H1 (cell line): ENCODE results near the gene ANP32A. TPM values are rescaled to one million over a fixed set of nuclear protein-coding genes. Genes with fewer than 3 reads are reported as not detected.

Experiments used
- HDAC6 ChIP-seq: IDR thresholded peaks from one replicate; pipeline ENCODE4 v1.7.1; 2012; ENCODE audit warnings: low read depth, mild to moderate bottlenecking, inconsistent platforms, low read length, moderate library complexity
- JUND ChIP-seq: IDR thresholded peaks from 2 replicates; pipeline ENCODE4 v1.6.1; 2011; ENCODE audit warnings: mild to moderate bottlenecking, improper control_type of control experiment, low read length
- MAFK ChIP-seq: IDR thresholded peaks from 2 replicates; pipeline ENCODE4 v1.6.1; 2012; ENCODE audit warnings: low read depth, mild to moderate bottlenecking, improper control_type of control experiment, low read length
- NRF1 ChIP-seq: IDR thresholded peaks from 2 replicates; pipeline ENCODE4 v1.6.1; 2011; ENCODE audit warnings: mild to moderate bottlenecking, low read depth, low read length, improper control_type of control experiment
- POLR2AphosphoS5 ChIP-seq: IDR thresholded peaks from 2 replicates; pipeline ENCODE4 v1.6.1; 2011; ENCODE audit warnings: low read depth, low read length
- RXRA ChIP-seq: IDR thresholded peaks from 2 replicates; pipeline ENCODE4 v1.6.1; 2011; ENCODE audit warnings: low read depth, mild to moderate bottlenecking, low read length, moderate library complexity; ENCODE audit not compliant: insufficient read depth
- SP4 ChIP-seq: IDR thresholded peaks from 2 replicates; pipeline ENCODE4 v1.6.1; 2012; ENCODE audit warnings: low read length, inconsistent platforms
- TCF12 ChIP-seq: IDR thresholded peaks from 2 replicates; pipeline ENCODE4 v1.6.1; 2011; ENCODE audit warnings: low read depth, mild to moderate bottlenecking, low read length
- polyA plus RNA-seq, 7 experiments: library from polyadenylated mRNA; depleted of rRNA in 3 of 7; stranded (reverse) in 5 of 7; unstranded in 2 of 7; fragments of >200 nt in 5 of 7; fragments of 200-250 nt in 2 of 7; gene quantifications; 1 replicate in 5 of 7; 2 replicates in 1 of 7; 4 replicates in 1 of 7; pipeline versions ENCODE4 v1.2.1 to v1.2.3, GENCODE V29; 2011 to 2013; ENCODE audit warnings: missing spikeins in 2 of 7, mixed read lengths in 2 of 7
- total RNA-seq: library from RNA; stranded (reverse); fragmentation: NEBNext Ultra II Directional; extraction: Animal tissue kit (Norgen Biotek cat#: 25700); gene quantifications from 2 replicates; pipeline ENCODE4 v1.2.1, GENCODE V29; 2021
- TF ChIP-seq, protein P1 (sequence below): fragments of 300-600 bp; sonication (generic); IDR thresholded peaks from 2 replicates; pipeline ENCODE4 v1.7.1; 2012; ENCODE audit warnings: low read length, moderate library complexity, mild to moderate bottlenecking, inconsistent platforms; ENCODE audit not compliant: insufficient replicate concordance
- TF ChIP-seq, protein P2 (sequence below): IDR thresholded peaks from 2 replicates; pipeline ENCODE4 v1.6.1; 2011; ENCODE audit warnings: low read length, improper control_type of control experiment

ANP32A gene
- total and polyA plus RNA-seq, 2 of the 8 experiments (the other 6 are each of a cell fraction or from before 2014, with no cell fraction given), result 70.8 to 295 TPM

DNA sequence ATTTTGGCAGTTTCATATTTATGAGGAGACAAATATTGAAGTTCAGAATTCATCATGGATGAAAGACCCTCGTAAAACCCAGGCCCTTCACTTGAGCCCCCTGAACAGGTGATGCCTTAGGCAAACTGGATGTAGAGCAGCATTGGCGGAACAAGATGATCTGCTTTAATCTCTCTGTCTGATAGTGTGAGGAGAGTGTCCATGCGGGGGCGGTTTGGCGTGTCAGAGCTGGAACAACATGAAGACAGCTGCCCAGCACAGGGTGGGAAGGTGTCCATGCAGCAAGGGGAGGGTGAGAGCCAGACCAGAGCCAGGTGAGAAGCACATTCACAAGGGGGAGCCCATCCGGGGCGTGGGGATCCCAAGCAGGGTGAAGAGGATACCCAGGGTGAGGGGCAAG lies 31.8 kb upstream of the ANP32A start (continued):
- TF ChIP-seq, protein P1, sequence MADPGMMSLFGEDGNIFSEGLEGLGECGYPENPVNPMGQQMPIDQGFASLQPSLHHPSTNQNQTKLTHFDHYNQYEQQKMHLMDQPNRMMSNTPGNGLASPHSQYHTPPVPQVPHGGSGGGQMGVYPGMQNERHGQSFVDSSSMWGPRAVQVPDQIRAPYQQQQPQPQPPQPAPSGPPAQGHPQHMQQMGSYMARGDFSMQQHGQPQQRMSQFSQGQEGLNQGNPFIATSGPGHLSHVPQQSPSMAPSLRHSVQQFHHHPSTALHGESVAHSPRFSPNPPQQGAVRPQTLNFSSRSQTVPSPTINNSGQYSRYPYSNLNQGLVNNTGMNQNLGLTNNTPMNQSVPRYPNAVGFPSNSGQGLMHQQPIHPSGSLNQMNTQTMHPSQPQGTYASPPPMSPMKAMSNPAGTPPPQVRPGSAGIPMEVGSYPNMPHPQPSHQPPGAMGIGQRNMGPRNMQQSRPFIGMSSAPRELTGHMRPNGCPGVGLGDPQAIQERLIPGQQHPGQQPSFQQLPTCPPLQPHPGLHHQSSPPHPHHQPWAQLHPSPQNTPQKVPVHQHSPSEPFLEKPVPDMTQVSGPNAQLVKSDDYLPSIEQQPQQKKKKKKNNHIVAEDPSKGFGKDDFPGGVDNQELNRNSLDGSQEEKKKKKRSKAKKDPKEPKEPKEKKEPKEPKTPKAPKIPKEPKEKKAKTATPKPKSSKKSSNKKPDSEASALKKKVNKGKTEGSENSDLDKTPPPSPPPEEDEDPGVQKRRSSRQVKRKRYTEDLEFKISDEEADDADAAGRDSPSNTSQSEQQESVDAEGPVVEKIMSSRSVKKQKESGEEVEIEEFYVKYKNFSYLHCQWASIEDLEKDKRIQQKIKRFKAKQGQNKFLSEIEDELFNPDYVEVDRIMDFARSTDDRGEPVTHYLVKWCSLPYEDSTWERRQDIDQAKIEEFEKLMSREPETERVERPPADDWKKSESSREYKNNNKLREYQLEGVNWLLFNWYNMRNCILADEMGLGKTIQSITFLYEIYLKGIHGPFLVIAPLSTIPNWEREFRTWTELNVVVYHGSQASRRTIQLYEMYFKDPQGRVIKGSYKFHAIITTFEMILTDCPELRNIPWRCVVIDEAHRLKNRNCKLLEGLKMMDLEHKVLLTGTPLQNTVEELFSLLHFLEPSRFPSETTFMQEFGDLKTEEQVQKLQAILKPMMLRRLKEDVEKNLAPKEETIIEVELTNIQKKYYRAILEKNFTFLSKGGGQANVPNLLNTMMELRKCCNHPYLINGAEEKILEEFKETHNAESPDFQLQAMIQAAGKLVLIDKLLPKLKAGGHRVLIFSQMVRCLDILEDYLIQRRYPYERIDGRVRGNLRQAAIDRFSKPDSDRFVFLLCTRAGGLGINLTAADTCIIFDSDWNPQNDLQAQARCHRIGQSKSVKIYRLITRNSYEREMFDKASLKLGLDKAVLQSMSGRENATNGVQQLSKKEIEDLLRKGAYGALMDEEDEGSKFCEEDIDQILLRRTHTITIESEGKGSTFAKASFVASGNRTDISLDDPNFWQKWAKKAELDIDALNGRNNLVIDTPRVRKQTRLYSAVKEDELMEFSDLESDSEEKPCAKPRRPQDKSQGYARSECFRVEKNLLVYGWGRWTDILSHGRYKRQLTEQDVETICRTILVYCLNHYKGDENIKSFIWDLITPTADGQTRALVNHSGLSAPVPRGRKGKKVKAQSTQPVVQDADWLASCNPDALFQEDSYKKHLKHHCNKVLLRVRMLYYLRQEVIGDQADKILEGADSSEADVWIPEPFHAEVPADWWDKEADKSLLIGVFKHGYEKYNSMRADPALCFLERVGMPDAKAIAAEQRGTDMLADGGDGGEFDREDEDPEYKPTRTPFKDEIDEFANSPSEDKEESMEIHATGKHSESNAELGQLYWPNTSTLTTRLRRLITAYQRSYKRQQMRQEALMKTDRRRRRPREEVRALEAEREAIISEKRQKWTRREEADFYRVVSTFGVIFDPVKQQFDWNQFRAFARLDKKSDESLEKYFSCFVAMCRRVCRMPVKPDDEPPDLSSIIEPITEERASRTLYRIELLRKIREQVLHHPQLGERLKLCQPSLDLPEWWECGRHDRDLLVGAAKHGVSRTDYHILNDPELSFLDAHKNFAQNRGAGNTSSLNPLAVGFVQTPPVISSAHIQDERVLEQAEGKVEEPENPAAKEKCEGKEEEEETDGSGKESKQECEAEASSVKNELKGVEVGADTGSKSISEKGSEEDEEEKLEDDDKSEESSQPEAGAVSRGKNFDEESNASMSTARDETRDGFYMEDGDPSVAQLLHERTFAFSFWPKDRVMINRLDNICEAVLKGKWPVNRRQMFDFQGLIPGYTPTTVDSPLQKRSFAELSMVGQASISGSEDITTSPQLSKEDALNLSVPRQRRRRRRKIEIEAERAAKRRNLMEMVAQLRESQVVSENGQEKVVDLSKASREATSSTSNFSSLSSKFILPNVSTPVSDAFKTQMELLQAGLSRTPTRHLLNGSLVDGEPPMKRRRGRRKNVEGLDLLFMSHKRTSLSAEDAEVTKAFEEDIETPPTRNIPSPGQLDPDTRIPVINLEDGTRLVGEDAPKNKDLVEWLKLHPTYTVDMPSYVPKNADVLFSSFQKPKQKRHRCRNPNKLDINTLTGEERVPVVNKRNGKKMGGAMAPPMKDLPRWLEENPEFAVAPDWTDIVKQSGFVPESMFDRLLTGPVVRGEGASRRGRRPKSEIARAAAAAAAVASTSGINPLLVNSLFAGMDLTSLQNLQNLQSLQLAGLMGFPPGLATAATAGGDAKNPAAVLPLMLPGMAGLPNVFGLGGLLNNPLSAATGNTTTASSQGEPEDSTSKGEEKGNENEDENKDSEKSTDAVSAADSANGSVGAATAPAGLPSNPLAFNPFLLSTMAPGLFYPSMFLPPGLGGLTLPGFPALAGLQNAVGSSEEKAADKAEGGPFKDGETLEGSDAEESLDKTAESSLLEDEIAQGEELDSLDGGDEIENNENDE, result no peak
- TF ChIP-seq, protein P2, sequence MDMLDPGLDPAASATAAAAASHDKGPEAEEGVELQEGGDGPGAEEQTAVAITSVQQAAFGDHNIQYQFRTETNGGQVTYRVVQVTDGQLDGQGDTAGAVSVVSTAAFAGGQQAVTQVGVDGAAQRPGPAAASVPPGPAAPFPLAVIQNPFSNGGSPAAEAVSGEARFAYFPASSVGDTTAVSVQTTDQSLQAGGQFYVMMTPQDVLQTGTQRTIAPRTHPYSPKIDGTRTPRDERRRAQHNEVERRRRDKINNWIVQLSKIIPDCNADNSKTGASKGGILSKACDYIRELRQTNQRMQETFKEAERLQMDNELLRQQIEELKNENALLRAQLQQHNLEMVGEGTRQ, result no peak
- no peak for TF ChIP-seq RXRA
- TF ChIP-seq MAFK, result no peak
- TF ChIP-seq NRF1, result no peak
- no peak for TF ChIP-seq POLR2AphosphoS5
- no peak for TF ChIP-seq SP4
- TF ChIP-seq HDAC6, result no peak
- TF ChIP-seq TCF12, result no peak
- TF ChIP-seq JUND, result no peak
